NCI-H128 (cell line): Measurements from ENCODE around the gene CASP3.
"Not testable (repeated sequence)": the region's sequence is repeated elsewhere in the genome, so short reads cannot be mapped to it uniquely, and the experiment has no call there.

Experiments used
- DNase-seq: peaks from one replicate; lab custom pipeline; 2025; ENCODE audit not compliant: unreplicated experiment; lab: John Stamatoyannopoulos, UW

Gene CASP3

DNA sequence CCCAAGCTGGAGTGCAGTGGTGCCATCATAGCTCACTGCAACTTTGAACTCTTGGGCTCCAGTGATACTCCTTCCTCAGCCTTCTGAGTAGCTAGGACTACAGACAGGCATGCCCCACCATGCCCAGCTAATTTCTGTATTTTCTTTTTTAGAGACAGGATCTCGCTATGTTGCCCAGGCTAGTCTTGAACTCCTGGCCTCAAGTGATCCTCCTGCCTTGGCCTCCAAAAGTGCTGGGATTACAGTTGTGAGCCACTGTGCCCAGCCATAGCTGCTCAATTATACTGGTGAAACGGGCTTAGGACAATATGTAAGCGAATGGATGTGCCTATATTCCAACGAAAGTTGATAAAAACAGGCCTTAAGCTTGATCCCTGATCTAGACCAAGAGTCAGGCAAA is 13.1 kb downstream of the CASP3 start:
- no peak for DNase-seq

DNA sequence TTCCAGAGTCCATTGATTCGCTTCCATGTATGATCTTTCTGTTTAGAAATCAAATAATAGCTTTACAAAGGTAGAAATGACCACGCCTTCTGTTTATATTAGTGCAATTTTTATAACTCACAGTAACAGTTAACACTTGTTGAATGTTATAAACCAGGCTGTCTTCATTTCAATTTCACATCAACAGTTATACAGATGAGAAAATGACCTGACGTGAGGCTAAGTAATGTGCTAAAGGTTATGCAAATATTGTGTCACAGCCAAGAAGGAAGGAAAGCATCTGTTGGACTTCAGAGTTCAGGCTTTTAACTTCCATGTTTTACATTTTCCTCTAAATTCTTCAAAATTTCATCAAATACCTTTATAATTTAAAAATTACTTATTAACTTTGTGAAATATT is 13.9 kb downstream of the CASP3 start:
- no peak for DNase-seq

DNA sequence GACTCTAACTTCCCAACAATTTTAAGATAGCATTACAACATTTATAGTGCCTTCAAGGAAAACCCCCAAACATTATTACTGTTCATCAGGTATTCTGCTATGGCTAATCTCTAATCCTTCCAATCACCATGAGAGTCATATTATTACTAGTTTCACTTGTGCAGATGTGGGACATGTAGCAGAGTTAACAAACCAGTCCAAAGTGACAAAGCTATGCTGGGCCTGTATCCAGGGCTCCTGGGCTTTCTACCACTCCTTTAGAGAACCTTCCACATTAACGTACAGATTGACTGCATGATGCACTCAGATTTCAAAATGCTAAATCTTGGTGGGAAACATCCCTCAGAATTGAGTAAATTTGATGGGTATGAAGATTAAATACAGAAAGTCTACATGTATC is 16.4 kb downstream of the CASP3 start:
- DNase-seq, result no peak

- DNase-seq, result no peak
Observed at GRCh38 chr4:184628103-184628502, 21.1 kb downstream of the CASP3 start.

GRCh38 chr4:184625783-184626596 is 23.3 kb downstream of the CASP3 start:
- not testable (repeated sequence) for DNase-seq

- no peak for DNase-seq
Observed at GRCh38 chr4:184624972-184625554, 24.2 kb downstream of the CASP3 start.

GRCh38 chr4:184624504-184624903 is 24.7 kb downstream of the CASP3 start:
- not testable (repeated sequence) for DNase-seq

DNA sequence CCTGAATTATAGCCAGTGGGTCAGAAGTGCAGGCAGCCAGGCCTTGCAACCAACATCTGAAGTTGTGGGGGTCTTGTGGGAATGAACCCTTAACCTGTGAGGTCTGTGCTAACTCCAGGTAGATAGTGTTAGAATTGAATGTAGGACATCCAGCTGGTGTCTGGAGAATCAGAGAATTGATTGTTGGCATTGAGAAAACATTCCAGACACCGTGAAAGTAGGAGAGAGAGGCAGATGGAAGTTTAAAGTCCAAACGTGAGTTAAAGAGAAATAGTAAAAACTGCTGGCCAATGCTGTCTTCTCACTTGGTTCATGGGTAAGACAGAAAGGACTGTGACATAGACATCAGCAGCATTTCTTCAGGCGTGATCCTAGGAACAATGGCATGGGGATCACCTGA is 27.7 kb downstream of the CASP3 start:
- no peak for DNase-seq

GRCh38 chr4:184620212-184620867 is 28.9 kb downstream of the CASP3 start:
- no peak for DNase-seq

DNA sequence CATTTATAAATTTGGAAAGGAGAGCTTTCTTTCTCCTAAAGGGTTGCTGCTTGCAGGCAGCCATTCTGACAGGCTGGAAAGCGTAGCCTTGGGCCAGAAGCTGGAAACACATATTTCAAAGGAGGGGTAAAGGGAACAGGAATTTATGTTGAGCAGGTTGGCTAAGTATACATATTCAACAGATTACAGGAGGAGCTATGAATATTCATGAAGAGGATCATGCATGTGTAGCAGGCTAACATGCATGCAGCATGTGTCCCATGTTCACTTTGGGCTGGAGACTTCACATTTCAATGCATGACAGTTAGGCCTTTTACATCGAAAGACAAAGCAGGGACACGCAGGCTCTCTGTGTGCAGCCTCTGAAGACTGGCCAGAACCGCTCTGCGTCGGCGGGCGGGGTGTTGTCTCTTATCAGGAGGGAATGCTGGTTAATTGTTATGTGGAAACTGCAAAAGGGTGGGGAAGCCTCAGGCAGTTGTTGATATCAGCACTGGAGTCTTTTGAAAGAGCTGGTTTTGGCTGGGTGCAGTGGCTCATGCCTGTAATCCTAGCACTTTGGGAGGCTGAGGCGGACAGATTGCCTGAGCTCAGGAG is 31.5 kb downstream of the CASP3 start:
- no peak for DNase-seq

GRCh38 chr4:184616633-184617551 is 32.4 kb downstream of the CASP3 start:
- no peak for DNase-seq

GRCh38 chr4:184616168-184616567 is 33.1 kb downstream of the CASP3 start:
- DNase-seq, result not testable (repeated sequence)

GRCh38 chr4:184614509-184614908 is 34.7 kb downstream of the CASP3 start:
- no peak for DNase-seq

DNA sequence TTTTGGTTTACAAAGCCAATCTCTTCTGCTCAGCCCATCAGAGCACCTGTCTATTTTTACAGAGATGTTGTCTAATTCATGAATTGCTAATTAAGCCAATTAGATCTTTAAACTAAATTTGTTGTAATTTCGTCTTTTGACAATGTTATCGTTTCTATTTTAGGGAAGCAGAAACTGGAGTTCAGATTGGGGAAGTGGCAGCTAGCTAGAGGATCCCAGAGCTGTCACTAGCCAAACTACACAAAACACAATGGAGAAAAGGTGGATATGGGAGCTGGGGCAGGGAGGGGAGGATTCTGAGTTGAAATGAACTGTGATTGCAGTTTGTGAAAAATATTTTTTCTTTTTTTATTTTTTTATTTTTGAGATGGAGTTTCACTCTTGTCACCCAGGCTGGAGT is 35.8 kb downstream of the CASP3 start:
- no peak for DNase-seq

GRCh38 chr4:184612074-184612473 is 37.2 kb downstream of the CASP3 start:
- DNase-seq, result no peak

- not testable (repeated sequence) for DNase-seq
Observed at GRCh38 chr4:184607429-184607828, 41.8 kb downstream of the CASP3 start.

- DNase-seq, result not testable (repeated sequence)
Observed at GRCh38 chr4:184602857-184603256, 46.4 kb downstream of the CASP3 start.

GRCh38 chr4:184600982-184601381 is 48.3 kb downstream of the CASP3 start:
- DNase-seq, result not testable (repeated sequence)

- DNase-seq, result no peak
Observed at GRCh38 chr4:184599492-184600135, 49.6 kb downstream of the CASP3 start.
